Stimulated activated naive CD8-positive, alpha-beta T cell treated with anti-CD3 and anti-CD28 coated beads, Interleukin-15, Interleukin-2, amounts not matched to agents 100 U/mL and 50 U/mL, for 24 hours (primary cell): ENCODE results near the gene RBM33.

Experiments
- ATAC-seq: fragments of 150-1000 bp; cut with Tn5 transposase; one replicate; pipeline ENCODE4 v1.10.0; 2021
- DNase-seq: peaks from one replicate; pipeline ENCODE4 v3.0.0; 2021

RBM33 gene

DNA sequence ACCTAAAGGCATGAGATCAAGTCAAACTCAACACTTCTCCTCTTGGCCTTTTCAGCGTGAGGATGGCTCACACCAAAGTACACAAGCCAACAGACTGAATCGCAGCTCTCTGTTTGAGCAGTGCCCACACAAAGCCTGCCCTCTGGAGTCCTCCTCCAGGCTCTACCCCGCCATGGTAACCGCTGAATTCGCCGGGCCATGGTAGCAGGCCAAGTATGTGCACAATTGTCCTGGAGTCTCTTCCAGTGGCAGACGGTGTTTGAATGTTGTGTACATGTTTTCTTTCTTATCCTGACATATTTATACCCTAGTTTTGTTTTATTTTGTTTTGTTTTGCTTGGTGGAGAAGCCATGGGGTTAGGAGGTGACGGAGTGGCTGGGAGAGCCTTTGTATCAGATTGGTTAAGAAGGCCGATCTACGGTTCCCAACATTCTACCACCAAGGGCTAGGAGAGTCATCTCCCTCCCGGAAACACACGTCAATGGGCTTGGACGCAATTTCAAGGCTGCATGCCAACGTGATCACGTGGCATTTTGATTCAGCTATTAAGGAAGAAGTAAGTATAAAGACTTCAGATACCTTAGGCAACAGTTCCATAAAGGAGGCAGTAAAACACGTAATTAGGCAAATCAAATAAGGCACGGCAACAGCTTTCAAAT is 179.9 kb downstream of the RBM33 start:
- ATAC-seq (no peak), DNase-seq (no peak)

DNA sequence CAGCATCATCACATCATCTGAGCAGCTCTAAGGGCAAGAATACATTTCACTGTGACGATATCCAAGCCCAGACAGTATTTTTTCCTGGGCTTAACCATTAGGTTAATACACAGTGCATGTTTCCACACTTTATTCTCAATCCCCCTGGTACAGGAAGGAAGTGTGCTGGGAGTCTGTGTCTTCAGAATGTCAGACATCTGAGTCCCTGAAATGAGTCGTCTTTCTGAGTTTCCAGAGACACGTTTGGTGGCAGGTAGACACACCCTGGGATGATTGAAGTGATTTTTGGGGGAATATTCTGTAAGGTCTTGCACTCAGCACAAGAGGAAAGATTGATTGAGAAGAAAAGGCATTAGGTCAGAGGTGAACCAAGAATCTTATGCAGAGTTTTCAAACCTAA is 180.9 kb downstream of the RBM33 start:
- DNase-seq (no peak), ATAC-seq (no peak)

DNA sequence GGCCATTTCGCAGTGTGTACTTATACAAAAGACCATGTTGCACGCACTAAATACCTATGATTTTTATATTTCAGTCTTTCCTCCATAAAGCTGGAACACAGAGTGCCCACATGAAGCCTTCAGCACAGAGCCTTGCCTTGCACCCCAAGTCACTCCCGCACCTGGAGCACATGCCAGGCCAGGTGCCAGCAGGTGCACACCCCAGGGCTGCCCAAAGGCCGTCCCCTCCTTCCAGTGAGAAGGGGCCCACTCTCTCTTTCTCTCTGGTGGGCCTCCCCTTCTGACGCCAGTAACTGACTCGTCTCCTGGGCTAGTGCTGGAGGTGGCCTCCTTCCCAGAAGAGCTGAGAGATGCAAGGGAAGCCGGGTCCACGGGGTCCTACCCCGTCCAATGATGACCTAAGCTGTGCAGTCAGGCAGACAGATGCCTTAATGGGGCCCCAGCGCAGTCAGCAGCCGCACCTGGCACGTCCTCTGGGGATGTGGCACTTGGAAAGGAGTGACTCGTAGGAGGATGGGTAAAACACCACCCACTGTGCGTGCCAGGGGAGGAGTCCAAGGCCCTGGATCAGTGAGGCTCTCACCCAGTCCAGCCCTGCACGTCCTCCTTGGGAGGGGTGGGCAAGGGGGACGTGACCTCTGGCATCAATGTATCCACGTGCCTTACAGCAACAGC is 185.5 kb downstream of the RBM33 start:
- ATAC-seq (no peak), DNase-seq (no peak)
